Measurements from ENCODE around the gene GRK1. TPM values are rescaled to one million over a fixed set of nuclear protein-coding genes. Genes with fewer than 3 reads are reported as not detected.
"Not testable (repeated sequence)": the region's sequence is repeated elsewhere in the genome, so short reads cannot be mapped to it uniquely, and the experiment has no call there.

The GRK1 gene
- total RNA-seq, 1 experiment from 2014 or later, result not detected

DNA sequence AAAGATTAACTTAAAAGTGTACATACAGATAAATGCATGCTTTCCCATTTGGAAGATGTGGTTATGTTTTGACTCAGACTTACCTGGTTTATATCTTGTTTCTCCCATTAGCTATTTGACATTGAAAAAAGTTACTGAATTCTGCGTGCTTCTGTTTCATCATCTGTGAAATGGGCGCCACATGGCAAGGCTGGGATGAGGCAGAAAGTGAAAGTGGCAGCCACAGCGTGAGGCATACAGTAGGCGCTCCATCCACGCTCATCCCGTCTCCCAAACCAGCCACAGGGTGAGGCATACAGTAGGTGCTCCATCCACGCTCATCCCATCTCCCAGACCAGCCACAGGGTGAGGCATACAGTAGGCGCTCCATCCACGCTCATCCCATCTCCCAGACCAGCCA, 78.0 kb downstream of the GRK1 start:
- no peak for DNase-seq (ENCODE audit: unreplicated experiment)
- intact Hi-C loops (cut with micrococcal nuclease), result no loop called here
- POLR2A ChIA-PET, result no interaction called here
- no peak overlapping the region for H3K27ac Mint-ChIP-seq (ENCODE audit: low read depth, unreplicated experiment)
- no peaks in the 10 kb centered on the region for H3K36me3 Mint-ChIP-seq (ENCODE audit: insufficient read depth, unreplicated experiment)
- no peaks in the 10 kb centered on the region for H3K9me3 Mint-ChIP-seq (ENCODE audit: unreplicated experiment)
- peaks cover 8% of the 10 kb centered on the region for H3K4me1 Mint-ChIP-seq (ENCODE audit: insufficient read depth, unreplicated experiment)
- BruUV-seq (replicated peaks), result no TSS peak
- H3K4me3 Mint-ChIP-seq (ENCODE audit: unreplicated experiment), result no peak overlapping the region
- CTCF ChIA-PET, result interaction anchor here (0.6 kb wide), 1 partner anchor 458 kb away, joined by 3 read pairs; no protein-coding TSS in a partner anchor
- no peak for TF ChIP-seq CTCF (IDR thresholded peaks at IDR 0.05; ENCODE audit: unreplicated experiment)
- no peaks in the 10 kb centered on the region for H3K27me3 Mint-ChIP-seq (ENCODE audit: insufficient read depth, unreplicated experiment)

DNA sequence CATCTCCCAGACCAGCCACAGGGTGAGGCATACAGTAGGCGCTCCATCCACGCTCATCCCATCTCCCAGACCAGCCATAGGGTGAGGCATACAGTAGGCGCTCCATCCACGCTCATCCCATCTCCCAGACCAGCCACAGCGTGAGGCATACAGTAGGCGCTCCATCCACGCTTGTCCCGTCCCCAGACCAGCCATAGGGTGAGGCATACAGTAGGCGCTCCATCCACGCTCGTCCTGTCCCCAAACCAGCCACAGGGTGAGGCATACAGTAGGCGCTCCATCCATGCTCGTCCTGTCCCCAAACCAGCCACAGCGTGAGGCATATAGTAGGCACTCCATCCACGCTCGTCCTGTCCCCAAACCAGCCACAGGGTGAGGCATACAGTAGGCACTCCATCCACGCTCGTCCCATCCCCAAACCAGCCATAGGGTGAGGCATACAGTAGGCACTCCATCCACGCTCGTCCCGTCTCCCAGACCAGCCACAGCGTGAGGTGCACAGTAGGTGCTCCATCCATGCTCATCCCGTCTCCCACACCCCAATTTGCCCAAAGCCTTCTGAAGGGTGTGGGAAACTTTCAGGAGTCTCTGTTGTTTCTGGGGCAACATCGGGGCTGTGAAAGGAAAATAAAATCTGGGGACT, 78.6 kb downstream of the GRK1 start:
- BruUV-seq (replicated peaks); H3K27ac Mint-ChIP-seq (ENCODE audit: low read depth, unreplicated experiment); intact Hi-C loops (cut with micrococcal nuclease); H3K27me3 Mint-ChIP-seq (ENCODE audit: insufficient read depth, unreplicated experiment); H3K4me3 Mint-ChIP-seq (ENCODE audit: unreplicated experiment); H3K9me3 Mint-ChIP-seq (ENCODE audit: unreplicated experiment); H3K4me1 Mint-ChIP-seq (ENCODE audit: insufficient read depth, unreplicated experiment); DNase-seq (ENCODE audit: unreplicated experiment); H3K36me3 Mint-ChIP-seq (ENCODE audit: insufficient read depth, unreplicated experiment); POLR2A ChIA-PET: not testable (repeated sequence)
- CTCF ChIA-PET, result interaction anchor here (0.6 kb wide), 1 partner anchor 458 kb away, joined by 3 read pairs; no protein-coding TSS in a partner anchor

DNA sequence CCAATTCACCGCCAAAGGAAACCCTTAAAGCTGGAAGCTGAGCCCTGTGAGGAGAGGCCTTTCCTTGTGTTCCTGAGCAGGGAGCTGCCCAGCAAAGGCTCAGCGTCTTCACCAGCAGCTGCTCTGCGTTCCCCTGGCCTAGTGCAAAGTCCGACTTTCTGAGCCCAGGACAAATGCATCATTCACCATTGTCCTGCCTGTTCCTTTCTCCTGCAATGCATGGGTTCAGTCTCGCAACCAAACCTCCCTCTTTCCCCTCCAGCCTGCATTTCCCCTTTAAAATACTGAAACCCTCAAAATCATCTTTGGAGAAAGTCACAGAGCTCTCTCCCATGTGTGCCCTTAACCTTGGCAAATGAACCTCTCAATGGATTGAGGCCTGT, 79.1 kb downstream of the GRK1 start:
- H3K9me3 Mint-ChIP-seq (ENCODE audit: unreplicated experiment), result peaks cover 7% of the 10 kb centered on the region
- CTCF ChIA-PET, result no interaction called here

DNA sequence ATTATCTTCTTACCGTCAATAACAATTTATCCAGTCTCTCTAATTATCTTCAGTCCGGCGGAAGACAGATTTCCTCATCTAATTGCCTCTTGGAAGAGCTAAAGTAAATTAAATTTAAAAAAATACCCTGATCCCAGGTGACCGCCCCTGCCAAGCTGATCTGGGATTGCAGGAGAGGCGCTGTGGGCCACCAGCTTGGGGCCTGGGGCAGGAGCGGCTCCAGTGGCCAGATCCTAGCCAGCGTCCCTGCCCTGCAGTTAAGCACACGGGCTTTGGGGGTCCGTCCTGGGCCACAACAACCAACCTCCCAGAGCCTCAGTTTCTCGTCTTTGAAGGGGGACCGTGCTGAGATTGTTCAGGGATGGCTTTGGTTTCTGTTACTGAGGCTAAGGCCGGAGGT, 79.7 kb downstream of the GRK1 start:
- ChIA-PET POLR2A (interaction anchor here (0.6 kb wide), 1 partner anchor 100 kb away, joined by 3 read pairs; no protein-coding TSS in a partner anchor), CTCF (no interaction called here)
- DNase-seq (ENCODE audit: unreplicated experiment), result no peak
- no TSS peak for BruUV-seq (replicated peaks)
- H3K4me3 Mint-ChIP-seq (ENCODE audit: unreplicated experiment), result no peak overlapping the region
- peaks cover 8% of the 10 kb centered on the region for H3K4me1 Mint-ChIP-seq (ENCODE audit: insufficient read depth, unreplicated experiment)
- H3K27me3 Mint-ChIP-seq (ENCODE audit: insufficient read depth, unreplicated experiment), result no peaks in the 10 kb centered on the region
- TF ChIP-seq CTCF (IDR thresholded peaks at IDR 0.05; ENCODE audit: unreplicated experiment), result no peak
- H3K27ac Mint-ChIP-seq (ENCODE audit: low read depth, unreplicated experiment), result no peak overlapping the region
- intact Hi-C loops (cut with micrococcal nuclease), result no loop called here
- no peaks in the 10 kb centered on the region for H3K36me3 Mint-ChIP-seq (ENCODE audit: insufficient read depth, unreplicated experiment)
- peaks cover 7% of the 10 kb centered on the region for H3K9me3 Mint-ChIP-seq (ENCODE audit: unreplicated experiment)

More for the DNA sequence above, 79.1 kb downstream of the GRK1 start:
- no peak overlapping the region for H3K27ac Mint-ChIP-seq (ENCODE audit: low read depth, unreplicated experiment)
- no peaks in the 10 kb centered on the region for H3K36me3 Mint-ChIP-seq (ENCODE audit: insufficient read depth, unreplicated experiment)
- DNase-seq (ENCODE audit: unreplicated experiment), result no peak
- H3K4me3 Mint-ChIP-seq (ENCODE audit: unreplicated experiment), result no peak overlapping the region
- peaks cover 8% of the 10 kb centered on the region for H3K4me1 Mint-ChIP-seq (ENCODE audit: insufficient read depth, unreplicated experiment)
- POLR2A ChIA-PET, result no interaction called here
- intact Hi-C loops (cut with micrococcal nuclease), result no loop called here
- H3K27me3 Mint-ChIP-seq (ENCODE audit: insufficient read depth, unreplicated experiment), result no peaks in the 10 kb centered on the region
- TF ChIP-seq CTCF (IDR thresholded peaks at IDR 0.05; ENCODE audit: unreplicated experiment), result no peak
- BruUV-seq (replicated peaks), result no TSS peak
